Ishikawa (cell line): Measurements from ENCODE around the gene RAI1.

ENCODE experiments used
- CREB1 ChIP-seq: IDR thresholded peaks from 2 replicates; pipeline ENCODE4 v1.6.1; 2012; ENCODE audit warnings: low read depth
- EP300 ChIP-seq: IDR thresholded peaks from 2 replicates; pipeline ENCODE4 v1.6.1; 2012; ENCODE audit warnings: borderline replicate concordance
- FOXM1 ChIP-seq: IDR thresholded peaks from 2 replicates; pipeline ENCODE4 v1.6.1; 2012; ENCODE audit warnings: low read depth, borderline replicate concordance
- TAF1 ChIP-seq: IDR thresholded peaks from 2 replicates; pipeline ENCODE4 v1.6.1; 2012; ENCODE audit warnings: low read depth, mild to moderate bottlenecking
- ZBTB7A ChIP-seq: IDR thresholded peaks from 2 replicates; pipeline ENCODE4 v1.6.1; 2012; ENCODE audit warnings: low read depth
- TF ChIP-seq, protein P1 (sequence below): IDR thresholded peaks from 2 replicates; pipeline ENCODE4 v1.6.1; 2012
- TF ChIP-seq, protein P2 (sequence below): IDR thresholded peaks from 2 replicates; pipeline ENCODE4 v1.6.1; 2012; ENCODE audit warnings: low read depth, mild to moderate bottlenecking

DNA sequence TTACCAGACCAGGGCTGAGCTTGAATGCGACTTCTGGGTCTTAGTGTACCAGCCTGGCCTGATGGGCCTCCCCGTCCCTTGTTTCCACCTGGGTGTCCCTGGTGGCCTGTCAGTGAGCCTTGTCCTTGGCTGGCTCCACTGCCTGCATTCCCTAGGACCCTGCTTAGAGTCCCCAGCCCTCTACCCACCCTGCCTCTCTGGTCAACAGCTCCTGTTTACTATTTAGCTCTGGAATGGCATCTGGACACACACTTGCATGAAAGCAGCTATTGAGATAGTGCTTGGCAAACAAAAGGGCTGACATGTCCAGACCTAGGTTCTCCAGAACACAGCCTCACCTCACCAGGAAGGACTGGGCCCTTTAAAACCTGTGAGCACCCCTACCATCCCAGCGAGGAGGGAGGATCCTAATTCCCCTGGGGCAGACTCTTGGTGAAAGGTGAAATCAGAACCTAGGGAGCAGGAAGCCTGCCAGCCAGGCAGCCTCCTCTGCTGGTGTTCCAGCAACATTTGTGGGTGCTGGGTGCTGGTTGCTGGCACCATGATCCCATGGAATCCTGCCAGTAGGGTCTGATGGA lies 38.8 kb downstream of the RAI1 start:
- no peak for TF ChIP-seq EP300
- no peak for TF ChIP-seq FOXM1
- TF ChIP-seq, protein P1, sequence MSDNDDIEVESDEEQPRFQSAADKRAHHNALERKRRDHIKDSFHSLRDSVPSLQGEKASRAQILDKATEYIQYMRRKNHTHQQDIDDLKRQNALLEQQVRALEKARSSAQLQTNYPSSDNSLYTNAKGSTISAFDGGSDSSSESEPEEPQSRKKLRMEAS, result no peak
- TF ChIP-seq ZBTB7A, result no peak
- TF ChIP-seq, protein P2, sequence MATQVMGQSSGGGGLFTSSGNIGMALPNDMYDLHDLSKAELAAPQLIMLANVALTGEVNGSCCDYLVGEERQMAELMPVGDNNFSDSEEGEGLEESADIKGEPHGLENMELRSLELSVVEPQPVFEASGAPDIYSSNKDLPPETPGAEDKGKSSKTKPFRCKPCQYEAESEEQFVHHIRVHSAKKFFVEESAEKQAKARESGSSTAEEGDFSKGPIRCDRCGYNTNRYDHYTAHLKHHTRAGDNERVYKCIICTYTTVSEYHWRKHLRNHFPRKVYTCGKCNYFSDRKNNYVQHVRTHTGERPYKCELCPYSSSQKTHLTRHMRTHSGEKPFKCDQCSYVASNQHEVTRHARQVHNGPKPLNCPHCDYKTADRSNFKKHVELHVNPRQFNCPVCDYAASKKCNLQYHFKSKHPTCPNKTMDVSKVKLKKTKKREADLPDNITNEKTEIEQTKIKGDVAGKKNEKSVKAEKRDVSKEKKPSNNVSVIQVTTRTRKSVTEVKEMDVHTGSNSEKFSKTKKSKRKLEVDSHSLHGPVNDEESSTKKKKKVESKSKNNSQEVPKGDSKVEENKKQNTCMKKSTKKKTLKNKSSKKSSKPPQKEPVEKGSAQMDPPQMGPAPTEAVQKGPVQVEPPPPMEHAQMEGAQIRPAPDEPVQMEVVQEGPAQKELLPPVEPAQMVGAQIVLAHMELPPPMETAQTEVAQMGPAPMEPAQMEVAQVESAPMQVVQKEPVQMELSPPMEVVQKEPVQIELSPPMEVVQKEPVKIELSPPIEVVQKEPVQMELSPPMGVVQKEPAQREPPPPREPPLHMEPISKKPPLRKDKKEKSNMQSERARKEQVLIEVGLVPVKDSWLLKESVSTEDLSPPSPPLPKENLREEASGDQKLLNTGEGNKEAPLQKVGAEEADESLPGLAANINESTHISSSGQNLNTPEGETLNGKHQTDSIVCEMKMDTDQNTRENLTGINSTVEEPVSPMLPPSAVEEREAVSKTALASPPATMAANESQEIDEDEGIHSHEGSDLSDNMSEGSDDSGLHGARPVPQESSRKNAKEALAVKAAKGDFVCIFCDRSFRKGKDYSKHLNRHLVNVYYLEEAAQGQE, result no peak
- no peak for TF ChIP-seq CREB1
- TF ChIP-seq TAF1, result no peak
